ENCODE measurements around the gene PRR33. TPM values are rescaled to one million over a fixed set of nuclear protein-coding genes. Genes with fewer than 3 reads are reported as not detected.

The PRR33 gene
- total RNA-seq, 2 donors from 2014 or later, result 0.11 TPM; not detected in 1

GRCh38 chr11:1931341-1932104 is 39.8 kb upstream of the PRR33 start:
- Mint-ChIP-seq H3K9me3 (no peaks in the 10 kb centered on the region), H3K27me3 (peaks cover 5% of the 10 kb centered on the region), H3K4me3 (no peak overlapping the region), H3K27ac (no peak overlapping the region), H3K4me1 (peaks cover 4% of the 10 kb centered on the region), H3K36me3 (ENCODE audit: low read depth) (no peaks in the 10 kb centered on the region)
- ATAC-seq (replicated peaks), result no peak

GRCh38 chr11:1930462-1930830 is 38.8 kb upstream of the PRR33 start:
- ATAC-seq (replicated peaks), result no peak
- peaks cover 4% of the 10 kb centered on the region for H3K4me1 Mint-ChIP-seq
- H3K27me3 Mint-ChIP-seq, result peaks cover 5% of the 10 kb centered on the region

GRCh38 chr11:1929621-1930461 is 38.1 kb upstream of the PRR33 start:
- Mint-ChIP-seq H3K27me3 (peaks cover 5% of the 10 kb centered on the region), H3K4me1 (peaks cover 4% of the 10 kb centered on the region), H3K27ac (no peak overlapping the region), H3K4me3 (no peak overlapping the region), H3K9me3 (no peaks in the 10 kb centered on the region), H3K36me3 (ENCODE audit: low read depth) (no peaks in the 10 kb centered on the region)
- ATAC-seq (replicated peaks), result no peak

More at GRCh38 chr11:1930462-1930830, 38.8 kb upstream of the PRR33 start:
- no peak overlapping the region for H3K27ac Mint-ChIP-seq
- H3K4me3 Mint-ChIP-seq, result no peak overlapping the region
- no peaks in the 10 kb centered on the region for H3K9me3 Mint-ChIP-seq
- H3K36me3 Mint-ChIP-seq (ENCODE audit: low read depth), result no peaks in the 10 kb centered on the region

DNA sequence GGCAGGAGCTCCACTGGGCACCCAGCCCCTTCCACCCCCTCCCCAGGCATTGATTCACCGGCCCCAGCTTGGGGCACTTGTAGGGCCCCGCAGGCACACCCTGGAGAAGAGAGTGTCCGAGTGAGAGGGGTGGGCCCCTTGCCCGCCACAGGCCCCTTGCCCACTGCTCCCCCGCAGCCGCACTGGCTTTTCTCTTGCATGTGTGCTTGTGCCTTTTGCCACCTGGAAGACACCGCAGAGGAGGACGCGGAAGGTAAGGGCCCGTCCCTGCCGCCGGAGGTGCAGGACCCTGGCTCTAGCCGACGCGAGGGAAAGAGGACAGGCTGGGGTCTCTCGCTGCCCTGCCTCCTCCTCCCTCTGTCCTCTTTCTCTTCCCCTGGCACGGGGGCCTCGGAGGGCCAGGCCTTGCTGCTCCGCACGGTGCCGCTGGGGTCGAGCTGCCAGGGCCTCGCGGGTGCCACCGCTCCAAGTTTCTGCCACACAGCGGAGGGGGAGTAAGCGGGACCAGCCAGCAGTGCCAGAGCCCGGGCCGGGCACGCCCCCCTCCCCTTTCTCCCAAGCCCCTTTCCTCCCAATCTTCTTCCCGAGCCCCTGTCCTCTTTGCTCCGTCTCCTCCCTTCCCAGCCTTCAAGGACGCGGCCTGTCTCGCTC is 37.3 kb upstream of the PRR33 start:
- Mint-ChIP-seq H3K27me3 (peaks cover 5% of the 10 kb centered on the region), H3K4me1 (peaks cover 5% of the 10 kb centered on the region), H3K9me3 (no peaks in the 10 kb centered on the region), H3K27ac (no peak overlapping the region), H3K4me3 (no peak overlapping the region), H3K36me3 (ENCODE audit: low read depth) (no peaks in the 10 kb centered on the region)
- no peak for ATAC-seq (replicated peaks)

- no peaks in the 10 kb centered on the region for H3K9me3 Mint-ChIP-seq
- H3K27ac Mint-ChIP-seq, result no peak overlapping the region
- ATAC-seq (replicated peaks), result no peak
- peaks cover 9% of the 10 kb centered on the region for H3K27me3 Mint-ChIP-seq
- H3K36me3 Mint-ChIP-seq (ENCODE audit: low read depth), result no peaks in the 10 kb centered on the region
- H3K4me1 Mint-ChIP-seq, result peaks cover 10% of the 10 kb centered on the region
- H3K4me3 Mint-ChIP-seq, result no peak overlapping the region
Measured at GRCh38 chr11:1928470-1928890, 36.8 kb upstream of the PRR33 start.

- H3K4me1 Mint-ChIP-seq, result peaks cover 10% of the 10 kb centered on the region
Measured at GRCh38 chr11:1927848-1928469, 36.3 kb upstream of the PRR33 start.

GRCh38 chr11:1927026-1927847 is 35.5 kb upstream of the PRR33 start:
- H3K36me3 Mint-ChIP-seq (ENCODE audit: low read depth), result no peaks in the 10 kb centered on the region
- no peaks in the 10 kb centered on the region for H3K9me3 Mint-ChIP-seq
- H3K27ac Mint-ChIP-seq, result no peak overlapping the region
- H3K4me1 Mint-ChIP-seq, result peaks cover 15% of the 10 kb centered on the region
- ATAC-seq (replicated peaks), result no peak
- H3K4me3 Mint-ChIP-seq, result no peak overlapping the region
- H3K27me3 Mint-ChIP-seq, result peaks cover 6% of the 10 kb centered on the region

More at GRCh38 chr11:1927848-1928469, 36.3 kb upstream of the PRR33 start:
- no peak for ATAC-seq (replicated peaks)
- Mint-ChIP-seq H3K9me3 (no peaks in the 10 kb centered on the region), H3K4me3 (no peak overlapping the region), H3K27me3 (peaks cover 9% of the 10 kb centered on the region), H3K36me3 (ENCODE audit: low read depth) (no peaks in the 10 kb centered on the region), H3K27ac (no peak overlapping the region)

- Mint-ChIP-seq H3K36me3 (ENCODE audit: low read depth) (no peaks in the 10 kb centered on the region), H3K4me1 (peaks cover 15% of the 10 kb centered on the region), H3K4me3 (no peak overlapping the region), H3K27ac (no peak overlapping the region), H3K9me3 (no peaks in the 10 kb centered on the region), H3K27me3 (peaks cover 6% of the 10 kb centered on the region)
- no peak for ATAC-seq (replicated peaks)
Measured at GRCh38 chr11:1926156-1927025, 34.7 kb upstream of the PRR33 start.

- Mint-ChIP-seq H3K4me1 (peaks cover 15% of the 10 kb centered on the region), H3K27me3 (peaks cover 6% of the 10 kb centered on the region), H3K9me3 (no peaks in the 10 kb centered on the region), H3K36me3 (ENCODE audit: low read depth) (no peaks in the 10 kb centered on the region), H3K4me3 (no peak overlapping the region), H3K27ac (no peak overlapping the region)
- ATAC-seq (replicated peaks), result no peak
Measured at GRCh38 chr11:1925373-1926155, 33.9 kb upstream of the PRR33 start.

- Mint-ChIP-seq H3K9me3 (no peaks in the 10 kb centered on the region), H3K36me3 (ENCODE audit: low read depth) (no peaks in the 10 kb centered on the region)
Measured at GRCh38 chr11:1924646-1925372, 33.1 kb upstream of the PRR33 start.

GRCh38 chr11:1924181-1924580 is 32.5 kb upstream of the PRR33 start:
- no peak for ATAC-seq (replicated peaks)
- Mint-ChIP-seq H3K36me3 (ENCODE audit: low read depth) (no peaks in the 10 kb centered on the region), H3K27ac (no peak overlapping the region), H3K27me3 (peaks cover 6% of the 10 kb centered on the region), H3K9me3 (no peaks in the 10 kb centered on the region), H3K4me3 (no peak overlapping the region), H3K4me1 (peaks cover 11% of the 10 kb centered on the region)

More at GRCh38 chr11:1924646-1925372, 33.1 kb upstream of the PRR33 start:
- no peak overlapping the region for H3K4me3 Mint-ChIP-seq
- peaks cover 11% of the 10 kb centered on the region for H3K4me1 Mint-ChIP-seq
- H3K27me3 Mint-ChIP-seq, result peaks cover 6% of the 10 kb centered on the region
- no peak for ATAC-seq (replicated peaks)
- H3K27ac Mint-ChIP-seq, result no peak overlapping the region

Measured in activated T-helper 17 cell treated with anti-CD3 and anti-CD28 coated beads, Interleukin-2, amount 50 U/mL, for 72 hours (primary cell).